Astrocyte (in vitro differentiated cells and primary cell): ENCODE data around the gene CPNE5.

Source experiments
- EZH2 ChIP-seq: IDR thresholded peaks from 2 replicates; pipeline ENCODE4 v1.6.1; 2012; ENCODE audit warnings: mild to moderate bottlenecking, low read length, inconsistent platforms; ENCODE audit not compliant: insufficient read depth
- TF ChIP-seq, protein P1 (sequence below): IDR thresholded peaks from 2 replicates; pipeline ENCODE4 v1.5.1; 2011; ENCODE audit warnings: low read depth, mild to moderate bottlenecking, inconsistent platforms, low read length, moderate library complexity; ENCODE audit not compliant: insufficient read depth

DNA sequence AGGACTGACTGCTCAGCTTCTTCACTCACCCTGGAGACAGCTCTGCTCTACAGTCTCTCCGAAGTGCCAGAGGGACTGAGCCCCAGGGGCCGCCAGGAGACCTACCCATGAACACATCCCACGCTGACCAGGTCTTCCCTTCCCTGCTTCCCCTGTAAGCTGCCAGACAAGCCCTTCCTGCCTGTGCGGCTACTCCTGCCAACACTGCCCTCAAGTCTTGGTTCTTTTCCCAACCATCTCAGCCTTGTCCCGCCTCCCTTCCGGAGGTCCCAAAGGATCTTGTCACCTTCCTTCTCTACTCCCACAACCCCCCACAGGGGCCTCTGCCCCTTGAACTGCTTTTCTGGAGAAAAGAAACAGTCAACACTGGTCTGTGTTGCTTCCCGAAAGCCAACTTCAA is 15.0 kb downstream of the CPNE5 start:
- TF ChIP-seq, protein P1, sequence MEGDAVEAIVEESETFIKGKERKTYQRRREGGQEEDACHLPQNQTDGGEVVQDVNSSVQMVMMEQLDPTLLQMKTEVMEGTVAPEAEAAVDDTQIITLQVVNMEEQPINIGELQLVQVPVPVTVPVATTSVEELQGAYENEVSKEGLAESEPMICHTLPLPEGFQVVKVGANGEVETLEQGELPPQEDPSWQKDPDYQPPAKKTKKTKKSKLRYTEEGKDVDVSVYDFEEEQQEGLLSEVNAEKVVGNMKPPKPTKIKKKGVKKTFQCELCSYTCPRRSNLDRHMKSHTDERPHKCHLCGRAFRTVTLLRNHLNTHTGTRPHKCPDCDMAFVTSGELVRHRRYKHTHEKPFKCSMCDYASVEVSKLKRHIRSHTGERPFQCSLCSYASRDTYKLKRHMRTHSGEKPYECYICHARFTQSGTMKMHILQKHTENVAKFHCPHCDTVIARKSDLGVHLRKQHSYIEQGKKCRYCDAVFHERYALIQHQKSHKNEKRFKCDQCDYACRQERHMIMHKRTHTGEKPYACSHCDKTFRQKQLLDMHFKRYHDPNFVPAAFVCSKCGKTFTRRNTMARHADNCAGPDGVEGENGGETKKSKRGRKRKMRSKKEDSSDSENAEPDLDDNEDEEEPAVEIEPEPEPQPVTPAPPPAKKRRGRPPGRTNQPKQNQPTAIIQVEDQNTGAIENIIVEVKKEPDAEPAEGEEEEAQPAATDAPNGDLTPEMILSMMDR = no peak
- no peak for TF ChIP-seq EZH2
